NCI-H2196 (cell line): ENCODE measurements around the gene SCN2A.
"Not testable (repeated sequence)": the region's sequence is repeated elsewhere in the genome, so short reads cannot be mapped to it uniquely, and the experiment has no call there.

Experiments
- DNase-seq: peaks from one replicate; lab custom pipeline; 2025; ENCODE audit not compliant: unreplicated experiment; lab: John Stamatoyannopoulos, UW

Gene SCN2A

GRCh38 chr2:165312999-165313398 is 73.8 kb downstream of the SCN2A start:
- DNase-seq = no peak

- DNase-seq = no peak
Observed at GRCh38 chr2:165313509-165313908, 74.3 kb downstream of the SCN2A start.

GRCh38 chr2:165328272-165328671 is 89.1 kb downstream of the SCN2A start:
- no peak for DNase-seq

GRCh38 chr2:165344276-165344675 is 105.1 kb downstream of the SCN2A start:
- not testable (repeated sequence) for DNase-seq

- DNase-seq = no peak
Observed at GRCh38 chr2:165348441-165348840, 109.2 kb downstream of the SCN2A start.

- no peak for DNase-seq
Observed at GRCh38 chr2:165349181-165349580, 110.0 kb downstream of the SCN2A start.

GRCh38 chr2:165357758-165358157 is 118.5 kb downstream of the SCN2A start:
- no peak for DNase-seq

- no peak for DNase-seq
Observed at GRCh38 chr2:165361514-165361913, 122.3 kb downstream of the SCN2A start.

- DNase-seq = no peak
Observed at GRCh38 chr2:165369131-165369897, 130.1 kb downstream of the SCN2A start.

- DNase-seq = no peak
Observed at GRCh38 chr2:165369898-165370296, 130.7 kb downstream of the SCN2A start.

GRCh38 chr2:165371356-165371755 is 132.1 kb downstream of the SCN2A start:
- peak; percentile 86 for DNase-seq

GRCh38 chr2:165373278-165374010 is 134.2 kb downstream of the SCN2A start:
- DNase-seq = no peak

- DNase-seq = no peak
Observed at GRCh38 chr2:165376571-165376975, 137.4 kb downstream of the SCN2A start.

GRCh38 chr2:165382362-165382761 is 143.1 kb downstream of the SCN2A start:
- no peak for DNase-seq

GRCh38 chr2:165390875-165391274 is 151.7 kb downstream of the SCN2A start:
- peak; percentile 14 for DNase-seq

- DNase-seq = no peak
Observed at GRCh38 chr2:165391791-165392190, 152.6 kb downstream of the SCN2A start.

GRCh38 chr2:165398603-165399002 is 159.4 kb downstream of the SCN2A start:
- not testable (repeated sequence) for DNase-seq

GRCh38 chr2:165401285-165401852 is 162.2 kb downstream of the SCN2A start:
- DNase-seq = peak; percentile 85

- no peak for DNase-seq
Observed at GRCh38 chr2:165402162-165402561, 162.9 kb downstream of the SCN2A start.

- DNase-seq = no peak
Observed at GRCh38 chr2:165406173-165406572, 167.0 kb downstream of the SCN2A start.

- no peak for DNase-seq
Observed at GRCh38 chr2:165407466-165407865, 168.3 kb downstream of the SCN2A start.

- DNase-seq = no peak
Observed at GRCh38 chr2:165408186-165408585, 169.0 kb downstream of the SCN2A start.
